CD4-positive, alpha-beta T cell treated with Interleukin-15 for 4 hours (primary cell): Measurements from ENCODE around the gene UMODL1.

ENCODE experiments used
- DNase-seq: peaks from one replicate; pipeline ENCODE4 v3.0.0-alpha.2; 2020; ENCODE audit warnings: low spot score

The UMODL1 gene

GRCh38 chr21:42133131-42133530 is 62.0 kb downstream of the UMODL1 start:
- no peak for DNase-seq

GRCh38 chr21:42135386-42136052 is 64.4 kb downstream of the UMODL1 start:
- no peak for DNase-seq

GRCh38 chr21:42137191-42137904 is 66.2 kb downstream of the UMODL1 start:
- DNase-seq = no peak

GRCh38 chr21:42140196-42140934 is 69.2 kb downstream of the UMODL1 start:
- DNase-seq = no peak

GRCh38 chr21:42141643-42142042 is 70.5 kb downstream of the UMODL1 start:
- DNase-seq = no peak

GRCh38 chr21:42142141-42142540 is 71.0 kb downstream of the UMODL1 start:
- DNase-seq = no peak

GRCh38 chr21:42142627-42143026 is 71.5 kb downstream of the UMODL1 start:
- no peak for DNase-seq

- DNase-seq = no peak
Observed at GRCh38 chr21:42143111-42143510, 72.0 kb downstream of the UMODL1 start.

- DNase-seq = no peak
Observed at GRCh38 chr21:42144221-42144620, 73.1 kb downstream of the UMODL1 start.

- no peak for DNase-seq
Observed at GRCh38 chr21:42144679-42145568, 73.8 kb downstream of the UMODL1 start.

GRCh38 chr21:42145569-42146272 is 74.6 kb downstream of the UMODL1 start:
- peak; percentile 71 for DNase-seq

GRCh38 chr21:42146273-42146805 is 75.2 kb downstream of the UMODL1 start:
- DNase-seq = no peak

GRCh38 chr21:42146821-42147220 is 75.7 kb downstream of the UMODL1 start:
- DNase-seq = no peak

GRCh38 chr21:42147386-42148020 is 76.4 kb downstream of the UMODL1 start:
- DNase-seq = no peak

- no peak for DNase-seq
Observed at GRCh38 chr21:42148097-42148496, 77.0 kb downstream of the UMODL1 start.

GRCh38 chr21:42148584-42148983 is 77.5 kb downstream of the UMODL1 start:
- no peak for DNase-seq

GRCh38 chr21:42149656-42150473 is 78.7 kb downstream of the UMODL1 start:
- no peak for DNase-seq

GRCh38 chr21:42150474-42151085 is 79.5 kb downstream of the UMODL1 start:
- no peak for DNase-seq
